ENCODE data around the gene ADAT3.

Gene ADAT3

GRCh38 chr19:1905110-1905862, at the start of gene ADAT3, which contains the start of gene SCAMP4:
Gene ADAT3 (plus strand): TSS chr19:1905399. CDS start chr19:1912048, 6,649 bp downstream.
Gene SCAMP4 (plus strand): TSS chr19:1905399. CDS start chr19:1915020, 9,621 bp downstream.
- peak; percentile 94 for DNase-seq

GRCh38 chr19:1855828-1856255, 49.4 kb upstream of the ADAT3 start:
- no peak for DNase-seq

DNA sequence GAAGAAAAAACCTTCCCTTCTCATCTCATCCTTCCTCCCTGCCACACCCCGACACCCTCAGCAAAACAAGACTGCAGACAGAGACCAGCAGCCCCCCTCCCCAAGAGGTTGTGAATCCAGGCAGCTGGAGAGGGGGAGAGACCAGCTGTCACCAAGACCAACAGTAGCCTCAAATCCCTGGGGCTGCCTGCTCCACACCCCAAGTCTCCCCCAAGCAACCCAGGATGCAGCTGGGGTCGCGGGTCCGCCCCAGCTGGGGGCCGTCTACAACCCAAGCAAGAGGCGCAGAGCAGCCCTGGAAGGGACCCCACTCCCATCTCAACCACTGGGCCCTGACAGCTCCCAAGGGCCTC, 48.9 kb upstream of the ADAT3 start:
- no peak for DNase-seq

DNA sequence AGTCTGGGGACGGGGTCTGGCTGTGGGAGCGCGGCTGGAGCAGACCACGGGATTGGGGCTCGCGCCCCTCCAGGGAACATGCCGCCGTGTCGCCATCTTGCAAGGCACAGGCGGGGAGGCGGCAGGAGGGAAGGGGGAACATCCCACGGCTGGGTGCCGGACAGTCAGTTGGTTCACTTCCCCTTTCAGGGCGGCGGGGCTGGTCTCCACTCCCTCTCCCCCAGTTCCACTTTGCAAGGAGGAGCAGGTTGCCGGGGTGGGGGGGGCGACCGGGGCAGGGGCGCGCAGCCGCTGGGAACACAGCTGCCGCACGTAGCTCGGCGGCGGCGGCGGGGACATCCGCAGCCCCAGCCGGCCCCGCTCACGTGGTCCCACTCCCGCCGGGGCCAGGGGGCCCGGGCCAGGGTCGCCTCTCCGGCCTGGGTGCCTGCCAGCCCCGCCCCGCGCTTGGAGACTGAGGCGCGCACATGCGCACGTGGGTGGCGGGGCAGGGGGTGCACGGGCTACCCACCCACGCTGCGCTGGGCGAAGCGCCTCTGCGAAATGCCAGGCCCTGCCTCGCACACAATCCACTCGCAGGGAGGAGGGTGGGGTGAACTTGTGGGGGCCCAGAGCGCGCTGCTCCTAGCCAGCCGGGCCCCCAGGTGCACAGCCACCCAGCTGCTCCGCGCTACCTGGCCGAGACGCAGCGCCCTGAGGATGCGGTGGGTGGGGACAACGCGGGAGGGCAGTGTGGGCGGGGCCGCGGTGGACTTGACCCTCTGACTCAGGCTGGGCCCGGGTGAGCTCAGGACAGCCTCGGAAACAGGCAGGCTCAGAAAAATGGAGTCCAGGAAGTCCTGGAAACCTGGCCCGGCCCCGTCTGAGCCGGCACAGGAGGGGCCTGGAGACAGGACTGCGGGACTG, 48.2 kb upstream of the ADAT3 start:
- no peak for DNase-seq

DNA sequence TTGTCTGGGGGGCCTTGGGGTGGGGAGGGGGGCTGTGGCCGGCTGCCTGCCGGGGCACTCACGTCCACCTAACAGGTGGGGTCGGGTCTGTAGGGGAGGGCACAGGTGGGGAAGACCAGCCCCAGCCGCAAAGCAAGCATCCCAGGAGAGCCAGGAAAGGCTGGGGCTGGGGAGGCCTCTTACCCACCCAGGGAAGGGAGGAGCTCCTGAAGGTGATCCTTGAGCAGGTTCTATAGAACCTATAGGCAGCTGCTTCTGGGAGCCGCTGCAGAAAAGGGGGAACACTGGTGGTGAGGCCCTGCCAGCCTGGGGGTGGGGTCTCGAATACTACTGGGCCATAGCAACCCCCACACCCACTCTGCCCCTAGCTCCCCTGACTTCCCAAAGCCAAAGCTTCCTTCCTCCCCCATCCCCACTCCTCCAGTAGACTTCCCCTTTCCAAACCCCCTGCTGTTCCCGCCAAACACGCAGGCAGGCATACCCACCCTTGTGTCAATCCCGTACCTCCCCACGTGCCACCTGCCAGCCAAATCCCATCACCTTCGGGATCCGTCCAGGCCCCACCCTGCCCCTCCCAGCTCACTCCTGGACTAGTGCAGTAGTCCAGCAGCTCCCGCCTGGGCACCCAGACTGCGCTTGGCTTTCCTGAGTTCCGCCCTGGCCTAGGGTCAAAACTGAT, 47.4 kb upstream of the ADAT3 start:
- DNase-seq: no peak

DNA sequence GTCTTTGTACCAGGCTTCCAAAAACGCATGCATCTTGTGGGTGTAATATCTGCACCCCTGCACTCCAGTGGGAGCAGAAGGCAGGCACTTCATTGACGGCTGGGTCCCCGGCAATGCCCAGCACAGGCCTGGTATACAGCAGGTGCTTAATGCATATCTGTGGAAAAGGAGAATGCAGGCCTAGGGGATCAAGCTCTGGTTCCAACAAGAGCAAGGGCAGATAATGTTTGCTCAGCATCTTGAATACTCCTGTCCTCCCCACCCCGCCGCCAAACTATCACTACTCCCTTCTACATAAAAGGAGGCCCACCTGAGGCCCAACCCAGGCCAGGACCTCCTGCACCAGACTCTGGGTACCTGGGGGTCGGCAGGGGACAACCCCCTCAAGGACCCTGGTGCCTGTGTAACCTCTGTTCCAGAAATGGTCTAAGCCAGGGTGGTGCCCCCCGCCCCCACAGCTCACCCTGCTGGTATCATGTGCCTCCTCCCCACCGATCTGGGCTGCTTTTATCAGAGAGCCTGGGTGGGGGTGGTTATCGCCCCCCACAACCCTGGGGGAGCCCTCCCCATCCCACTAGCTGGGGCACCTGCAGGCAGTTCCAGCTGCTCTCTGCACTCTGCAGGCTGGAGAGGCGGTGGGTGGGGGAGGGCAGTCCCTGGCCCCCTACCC, 46.7 kb upstream of the ADAT3 start:
- no peak for DNase-seq

DNA sequence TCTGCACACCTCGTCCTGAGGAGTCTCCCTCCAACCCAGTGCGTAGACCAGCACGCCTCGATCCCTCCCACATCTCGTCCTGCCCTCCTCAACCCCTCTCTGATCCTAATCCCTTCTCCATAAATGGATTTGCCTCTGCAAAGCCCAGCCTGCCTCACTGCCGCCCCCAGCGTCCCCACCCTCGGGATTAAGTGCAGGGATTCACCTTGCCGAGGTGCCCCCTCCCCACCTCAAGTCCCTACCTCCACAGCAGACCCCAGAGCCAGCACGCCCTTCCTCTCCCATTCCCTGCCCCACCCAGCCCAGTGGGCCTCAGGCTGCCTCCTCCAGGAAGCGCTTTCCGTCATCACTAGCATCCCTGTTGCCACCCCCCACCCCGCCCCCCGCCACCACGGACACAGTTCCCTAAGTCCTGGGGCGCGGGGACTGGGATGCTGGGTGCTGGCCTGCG, 45.8 kb upstream of the ADAT3 start:
- no peak for DNase-seq

- no peak for DNase-seq
These were observed 45.0 kb upstream of the ADAT3 start for GRCh38 chr19:1860042-1860775.

GRCh38 chr19:1860821-1861598, 44.2 kb upstream of the ADAT3 start:
- DNase-seq: no peak

DNA sequence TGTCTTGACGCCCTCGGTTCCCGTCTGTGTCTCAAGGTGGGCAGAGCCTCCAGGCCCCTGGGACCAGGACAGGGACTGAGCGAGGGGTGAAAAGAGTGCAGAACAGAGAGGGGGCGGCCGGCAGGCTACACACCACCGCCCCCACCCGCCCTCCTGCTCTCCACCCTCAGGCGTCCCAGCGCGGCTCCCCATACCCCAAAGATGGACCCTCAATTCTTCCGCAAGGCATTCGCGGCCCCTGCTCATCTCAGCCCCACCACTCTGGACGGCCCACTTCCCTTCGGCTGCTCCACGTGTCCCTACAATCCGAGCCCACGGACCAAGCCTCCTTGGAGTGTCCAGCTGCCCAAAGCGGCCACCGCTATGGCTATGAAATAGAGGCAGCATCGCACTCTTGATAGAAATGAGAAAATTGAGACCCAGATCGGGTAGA, 43.6 kb upstream of the ADAT3 start:
- DNase-seq: no peak

DNA sequence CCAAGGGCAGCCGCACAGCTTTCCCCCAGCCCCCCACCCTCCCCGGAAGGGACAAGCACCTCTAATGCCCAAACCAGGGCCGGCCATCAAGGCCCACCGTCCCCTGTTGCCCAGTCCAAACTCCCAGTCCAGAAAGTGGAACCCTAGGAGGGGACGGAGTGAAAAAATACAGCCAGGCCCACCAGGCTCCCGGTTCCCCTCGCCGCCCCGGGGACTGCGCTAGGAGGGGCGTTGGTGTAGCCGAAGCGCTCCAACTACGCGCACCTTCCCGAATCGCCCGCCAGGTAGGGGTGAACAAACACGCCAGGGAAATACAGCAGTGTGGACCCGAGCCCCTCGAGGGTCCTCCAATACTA, 43.2 kb upstream of the ADAT3 start:
- no peak for DNase-seq

- DNase-seq: no peak
These were observed 42.5 kb upstream of the ADAT3 start for GRCh38 chr19:1862424-1863327.

DNA sequence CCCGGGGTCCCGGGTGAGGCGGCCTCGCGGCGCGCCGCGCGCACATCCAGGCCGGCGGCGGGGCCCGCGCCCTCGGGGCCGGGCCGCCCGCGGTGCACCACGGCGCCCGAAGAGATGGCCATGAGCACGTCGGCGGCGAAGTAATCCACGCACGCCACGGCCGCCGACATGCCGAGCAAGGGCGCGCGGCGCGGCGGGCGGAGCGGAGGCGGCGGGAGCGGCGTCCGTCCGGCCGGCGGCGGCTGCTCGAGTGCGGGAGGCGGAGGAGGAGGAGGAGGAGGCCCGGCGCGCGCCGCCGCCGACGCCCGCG, 41.9 kb upstream of the ADAT3 start, which contains the start of gene KLF16:
TSS of gene KLF16 (minus strand) at position 252 of the 310 bp plus-strand sequence. CDS start at position 170, 82 bp downstream.
- no peak for DNase-seq

DNA sequence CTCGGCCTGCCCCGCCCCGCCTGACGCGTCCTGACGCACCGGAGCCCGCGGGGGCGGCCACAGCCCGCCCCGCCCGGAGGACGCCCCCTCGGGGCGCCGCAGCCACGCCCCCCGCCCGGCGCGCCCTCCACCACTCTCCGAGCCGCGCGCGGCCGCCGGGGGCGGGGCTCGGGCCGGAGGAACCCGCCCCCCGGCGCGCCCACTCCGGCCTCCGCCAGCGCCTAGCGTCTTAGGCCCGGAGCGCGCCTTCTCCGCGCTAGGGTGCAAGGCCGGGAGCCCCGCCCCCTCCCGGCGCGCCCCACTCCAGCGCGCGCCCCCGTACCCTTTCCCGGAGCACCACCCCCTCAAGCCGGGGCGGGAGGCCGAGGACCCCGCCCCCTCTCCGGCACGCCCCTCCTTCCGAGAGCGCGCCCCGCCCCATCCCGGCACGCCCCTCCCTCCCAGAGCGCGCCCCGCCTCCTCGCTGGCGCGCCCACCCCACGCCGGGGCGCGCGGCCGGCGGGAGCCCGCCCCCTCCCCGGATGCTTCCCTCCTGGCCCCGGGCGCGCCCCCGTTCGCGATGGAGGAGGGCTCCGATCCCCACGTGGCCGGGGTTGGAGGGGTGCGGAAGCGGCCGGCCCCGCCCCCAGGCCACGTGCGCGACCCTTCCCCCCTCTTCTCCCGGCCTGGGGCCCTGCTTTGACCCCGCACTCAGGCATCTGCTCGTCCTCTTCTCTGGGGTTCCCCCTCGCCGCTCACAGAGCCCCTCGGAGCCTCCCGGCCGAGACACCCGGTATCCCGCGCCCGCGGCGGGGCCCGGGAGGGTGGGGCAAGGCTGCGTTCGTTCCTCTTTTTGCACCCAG, 41.3 kb upstream of the ADAT3 start:
- DNase-seq: peak; percentile 65

DNA sequence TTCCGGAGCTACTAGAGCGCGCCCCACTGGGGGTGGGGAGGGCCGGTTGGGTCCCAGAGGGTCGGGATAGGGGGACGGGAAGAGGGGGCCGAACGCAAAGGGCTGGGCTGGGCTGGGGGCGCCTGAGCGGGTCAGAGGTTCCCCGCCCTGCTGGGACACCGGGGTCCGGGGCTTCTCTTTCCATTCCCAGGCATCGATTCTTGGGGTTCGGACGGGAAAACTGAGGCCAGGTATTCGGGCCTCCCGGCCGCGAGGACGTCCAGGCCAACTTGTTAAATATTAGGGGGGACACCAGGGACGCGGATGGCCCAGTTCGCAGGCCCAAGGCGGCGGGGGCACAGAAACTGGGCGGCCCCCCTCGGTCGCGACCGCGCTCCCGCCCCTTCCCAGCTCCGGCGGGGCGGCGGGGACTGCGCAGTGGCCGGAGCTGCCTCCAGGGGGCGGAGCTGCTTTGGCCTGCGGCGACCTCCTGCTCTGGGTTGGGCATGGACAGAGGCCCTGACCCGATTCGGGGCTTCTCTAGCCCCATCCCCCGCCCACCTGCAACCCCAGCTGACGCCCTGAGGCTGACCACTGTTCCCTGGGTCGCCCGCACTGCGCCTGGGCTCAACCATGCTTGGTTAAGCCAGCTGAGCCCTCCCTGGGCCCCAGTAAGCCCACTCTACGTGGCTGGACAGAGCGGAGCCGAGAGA, 40.6 kb upstream of the ADAT3 start:
- no peak for DNase-seq

GRCh38 chr19:1865172-1866010, 39.8 kb upstream of the ADAT3 start:
- no peak for DNase-seq

- no peak for DNase-seq
These were observed 38.4 kb upstream of the ADAT3 start for GRCh38 chr19:1866693-1867348.
